Measurements from ENCODE around the gene NFIA. TPM values are rescaled to one million over a fixed set of nuclear protein-coding genes. Genes with fewer than 3 reads are reported as not detected.

NFIA gene
- total and polyA plus RNA-seq, 2 donors (not counting 1 experiment from before 2014, with no cell fraction given) = 5.4 to 11.0 TPM

- Histone ChIP-seq H3K9me3 (ENCODE audit: control insufficient read depth, insufficient read depth, low read depth, low read length) (no peaks in the 10 kb centered on the region), H3K4me2 (ENCODE audit: extremely low read depth, insufficient read depth, low read length) (no peak overlapping the region), H3K27ac (ENCODE audit: insufficient read depth, low read length) (no peak overlapping the region), H3K79me2 (ENCODE audit: control insufficient read depth, insufficient read depth, low read length) (no peaks in the 10 kb centered on the region), H2AFZ (ENCODE audit: low read length) (no peak overlapping the region), H3K27me3 (ENCODE audit: control insufficient read depth, insufficient read depth, low read length) (no peaks in the 10 kb centered on the region), H3K4me1 (ENCODE audit: control insufficient read depth, extremely low read depth, insufficient read depth, low read length) (no peaks in the 10 kb centered on the region), H3K4me3 (replicated peaks in 1 of 4; ENCODE audit: control extremely low read depth in 1 of 4, insufficient read depth in 1 of 4, low read depth in 3 of 4, low read length in 4 of 4) (no peak overlapping the region), H4K20me1 (ENCODE audit: control insufficient read depth, extremely low read depth, insufficient read depth, low read length) (no peaks in the 10 kb centered on the region), H3K9ac (ENCODE audit: insufficient read depth, low read length) (no peak overlapping the region), H3K36me3 (ENCODE audit: control insufficient read depth, insufficient read depth, low read length) (no peaks in the 10 kb centered on the region)
- no peak for DNase-seq (ENCODE audit: low read depth in 2 of 2)
- TF ChIP-seq EZH2 (IDR thresholded peaks at IDR 0.05; ENCODE audit: low read length, missing control alignments) (no peak), CTCF (conservative IDR thresholded peaks at IDR 0.05 in 1 of 2, IDR thresholded peaks at IDR 0.05 in 1 of 2; ENCODE audit: low read depth in 1 of 2, low read length in 2 of 2) (no peak)
Measured at GRCh38 chr1:61193808-61194207, 111.4 kb downstream of the NFIA start.

DNA sequence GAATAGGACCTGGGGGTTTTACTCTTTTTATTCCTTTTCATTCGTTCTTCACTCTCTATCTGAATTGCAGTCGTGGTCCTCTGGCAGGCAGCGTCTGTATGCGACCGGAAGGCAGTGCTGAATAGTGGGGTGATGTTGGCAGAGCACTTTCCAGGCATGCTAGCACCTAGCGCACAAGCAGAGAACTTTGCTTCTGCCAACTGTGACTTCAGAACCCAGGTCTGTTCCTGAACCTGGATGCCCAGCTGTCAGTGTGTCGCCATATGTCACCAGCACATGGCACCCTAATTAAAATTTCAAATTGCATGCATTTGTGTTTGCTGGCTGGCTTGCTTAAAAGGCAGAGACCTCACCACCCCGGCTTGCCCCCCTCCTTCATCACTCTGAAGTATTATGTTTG lies 116.2 kb downstream of the NFIA start:
- DNase-seq (ENCODE audit: low read depth in 2 of 2) = no peak

DNA sequence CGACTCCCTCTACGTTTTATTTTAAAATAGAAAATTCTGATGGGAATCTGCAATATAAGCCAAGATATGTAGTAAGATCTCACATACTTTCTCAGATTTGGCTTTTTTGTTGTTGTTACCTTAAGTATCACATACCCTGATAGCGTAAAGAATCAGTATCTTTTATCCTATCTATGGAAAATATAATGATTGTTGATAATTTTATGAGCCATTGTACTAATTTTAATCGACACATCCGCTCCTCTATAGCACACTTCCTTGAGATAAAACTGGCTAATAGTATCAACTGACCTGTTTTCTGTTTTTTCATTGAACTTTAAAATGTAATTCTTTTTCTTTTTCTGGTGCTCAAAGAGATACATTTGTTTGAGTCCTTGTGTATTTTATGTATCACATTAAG lies 118.7 kb downstream of the NFIA start:
- no peak for DNase-seq (ENCODE audit: low read depth in 2 of 2)
- Histone ChIP-seq H3K27ac (ENCODE audit: insufficient read depth, low read length) (no peak overlapping the region), H3K9ac (ENCODE audit: insufficient read depth, low read length) (no peak overlapping the region), H3K4me1 (ENCODE audit: control insufficient read depth, extremely low read depth, insufficient read depth, low read length) (no peaks in the 10 kb centered on the region), H4K20me1 (ENCODE audit: control insufficient read depth, extremely low read depth, insufficient read depth, low read length) (no peaks in the 10 kb centered on the region), H3K36me3 (ENCODE audit: control insufficient read depth, insufficient read depth, low read length) (no peaks in the 10 kb centered on the region), H2AFZ (ENCODE audit: low read length) (no peak overlapping the region), H3K27me3 (ENCODE audit: control insufficient read depth, insufficient read depth, low read length) (no peaks in the 10 kb centered on the region), H3K79me2 (ENCODE audit: control insufficient read depth, insufficient read depth, low read length) (no peaks in the 10 kb centered on the region), H3K4me3 (replicated peaks in 1 of 4; ENCODE audit: control extremely low read depth in 1 of 4, insufficient read depth in 1 of 4, low read depth in 3 of 4, low read length in 4 of 4) (no peak overlapping the region), H3K4me2 (ENCODE audit: extremely low read depth, insufficient read depth, low read length) (no peak overlapping the region), H3K9me3 (ENCODE audit: control insufficient read depth, insufficient read depth, low read depth, low read length) (no peaks in the 10 kb centered on the region)
- TF ChIP-seq CTCF (conservative IDR thresholded peaks at IDR 0.05 in 1 of 2, IDR thresholded peaks at IDR 0.05 in 1 of 2; ENCODE audit: low read depth in 1 of 2, low read length in 2 of 2) (no peak), EZH2 (IDR thresholded peaks at IDR 0.05; ENCODE audit: low read length, missing control alignments) (no peak)

More for the DNA sequence above, 116.2 kb downstream of the NFIA start:
- Histone ChIP-seq H3K36me3 (ENCODE audit: control insufficient read depth, insufficient read depth, low read length) (no peaks in the 10 kb centered on the region), H3K4me1 (ENCODE audit: control insufficient read depth, extremely low read depth, insufficient read depth, low read length) (no peaks in the 10 kb centered on the region), H3K4me3 (replicated peaks in 1 of 4; ENCODE audit: control extremely low read depth in 1 of 4, insufficient read depth in 1 of 4, low read depth in 3 of 4, low read length in 4 of 4) (no peak overlapping the region), H2AFZ (ENCODE audit: low read length) (no peak overlapping the region), H3K79me2 (ENCODE audit: control insufficient read depth, insufficient read depth, low read length) (no peaks in the 10 kb centered on the region), H3K27ac (ENCODE audit: insufficient read depth, low read length) (no peak overlapping the region), H4K20me1 (ENCODE audit: control insufficient read depth, extremely low read depth, insufficient read depth, low read length) (no peaks in the 10 kb centered on the region), H3K27me3 (ENCODE audit: control insufficient read depth, insufficient read depth, low read length) (no peaks in the 10 kb centered on the region), H3K9ac (ENCODE audit: insufficient read depth, low read length) (no peak overlapping the region), H3K9me3 (ENCODE audit: control insufficient read depth, insufficient read depth, low read depth, low read length) (no peaks in the 10 kb centered on the region), H3K4me2 (ENCODE audit: extremely low read depth, insufficient read depth, low read length) (no peak overlapping the region)
- no peak for TF ChIP-seq EZH2 (IDR thresholded peaks at IDR 0.05; ENCODE audit: low read length, missing control alignments)
- TF ChIP-seq CTCF (conservative IDR thresholded peaks at IDR 0.05 in 1 of 2, IDR thresholded peaks at IDR 0.05 in 1 of 2; ENCODE audit: low read depth in 1 of 2, low read length in 2 of 2) = no peak

Measured in fibroblast of lung (primary cell).